WTC11 (cell line): Measurements from ENCODE around the gene FA2H.

Source experiments
- CTCF ChIP-seq: fragments of 200-600 bp; IDR thresholded peaks from 2 replicates; pipeline ENCODE4 v1.8.0; 2022; ENCODE audit warnings: antibody characterized with exemption
- ETV6 ChIP-seq: sonication (generic); formaldehyde crosslinking; IDR thresholded peaks from 2 replicates; pipeline ENCODE4 v1.8.1; 2022; ENCODE audit warnings: mild to moderate bottlenecking, missing genetic modification reagents
- HMGA2 ChIP-seq: fragments of 250-450 bp; sonication (Bioruptor Pico); IDR thresholded peaks from 2 replicates; pipeline ENCODE4 v1.4.0; 2021; ENCODE audit warnings: mild to moderate bottlenecking, moderate library complexity
- TF ChIP-seq, protein P1 (sequence below): sonication (generic); formaldehyde crosslinking; IDR thresholded peaks from 2 replicates; pipeline ENCODE4 v1.8.0; 2023; ENCODE audit warnings: missing genetic modification reagents
- TF ChIP-seq, protein P2 (sequence below): sonication (generic); formaldehyde crosslinking; conservative IDR thresholded peaks from 2 replicates; pipeline ENCODE4 v1.8.1; 2023; ENCODE audit warnings: mild to moderate bottlenecking, low read depth, missing genetic modification reagents, moderate library complexity

GRCh38 chr16:74743045-74743667 lies 31.5 kb downstream of the FA2H start:
- TF ChIP-seq CTCF (no peak), HMGA2 (CRISPR knock-in tag) (no peak), ETV6 (no peak)
- TF ChIP-seq, protein P1, sequence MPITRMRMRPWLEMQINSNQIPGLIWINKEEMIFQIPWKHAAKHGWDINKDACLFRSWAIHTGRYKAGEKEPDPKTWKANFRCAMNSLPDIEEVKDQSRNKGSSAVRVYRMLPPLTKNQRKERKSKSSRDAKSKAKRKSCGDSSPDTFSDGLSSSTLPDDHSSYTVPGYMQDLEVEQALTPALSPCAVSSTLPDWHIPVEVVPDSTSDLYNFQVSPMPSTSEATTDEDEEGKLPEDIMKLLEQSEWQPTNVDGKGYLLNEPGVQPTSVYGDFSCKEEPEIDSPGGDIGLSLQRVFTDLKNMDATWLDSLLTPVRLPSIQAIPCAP, result no peak
- TF ChIP-seq, protein P2, sequence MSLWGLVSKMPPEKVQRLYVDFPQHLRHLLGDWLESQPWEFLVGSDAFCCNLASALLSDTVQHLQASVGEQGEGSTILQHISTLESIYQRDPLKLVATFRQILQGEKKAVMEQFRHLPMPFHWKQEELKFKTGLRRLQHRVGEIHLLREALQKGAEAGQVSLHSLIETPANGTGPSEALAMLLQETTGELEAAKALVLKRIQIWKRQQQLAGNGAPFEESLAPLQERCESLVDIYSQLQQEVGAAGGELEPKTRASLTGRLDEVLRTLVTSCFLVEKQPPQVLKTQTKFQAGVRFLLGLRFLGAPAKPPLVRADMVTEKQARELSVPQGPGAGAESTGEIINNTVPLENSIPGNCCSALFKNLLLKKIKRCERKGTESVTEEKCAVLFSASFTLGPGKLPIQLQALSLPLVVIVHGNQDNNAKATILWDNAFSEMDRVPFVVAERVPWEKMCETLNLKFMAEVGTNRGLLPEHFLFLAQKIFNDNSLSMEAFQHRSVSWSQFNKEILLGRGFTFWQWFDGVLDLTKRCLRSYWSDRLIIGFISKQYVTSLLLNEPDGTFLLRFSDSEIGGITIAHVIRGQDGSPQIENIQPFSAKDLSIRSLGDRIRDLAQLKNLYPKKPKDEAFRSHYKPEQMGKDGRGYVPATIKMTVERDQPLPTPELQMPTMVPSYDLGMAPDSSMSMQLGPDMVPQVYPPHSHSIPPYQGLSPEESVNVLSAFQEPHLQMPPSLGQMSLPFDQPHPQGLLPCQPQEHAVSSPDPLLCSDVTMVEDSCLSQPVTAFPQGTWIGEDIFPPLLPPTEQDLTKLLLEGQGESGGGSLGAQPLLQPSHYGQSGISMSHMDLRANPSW, result no peak
